Epithelial cell of esophagus (primary cell): ENCODE results near the gene EDC3.

Experiments used
- DNase-seq: peaks from one replicate; pipeline ENCODE4 v3.0.0; 2010; ENCODE audit warnings: low read depth
- H3K4me3 ChIP-seq: 2 replicates; pipeline ENCODE4 v1.5.1; 2011; ENCODE audit warnings: mild to moderate bottlenecking, low read length, control low read depth
- CTCF ChIP-seq: IDR thresholded peaks from 2 replicates; pipeline ENCODE4 v1.5.1; 2011; ENCODE audit warnings: low read depth, mild to moderate bottlenecking, low read length, control low read depth, inconsistent platforms; ENCODE audit not compliant: insufficient read depth; ENCODE audit errors: missing control alignments

The EDC3 gene

GRCh38 chr15:74619916-74620635 is 75.7 kb downstream of the EDC3 start:
- H3K4me3 ChIP-seq, result no peak overlapping the region
- TF ChIP-seq CTCF, result no peak
- DNase-seq, result no peak

GRCh38 chr15:74618841-74619596 is 76.8 kb downstream of the EDC3 start:
- no peak for TF ChIP-seq CTCF
- DNase-seq, result no peak
- no peak overlapping the region for H3K4me3 ChIP-seq

GRCh38 chr15:74616996-74617395 is 78.8 kb downstream of the EDC3 start:
- no peak for DNase-seq
- no peak for TF ChIP-seq CTCF
- H3K4me3 ChIP-seq, result peak overlapping the region; percentile 99

- peak overlapping the region; percentile 99 for H3K4me3 ChIP-seq
- TF ChIP-seq CTCF, result no peak
- peak; percentile 64 for DNase-seq
Observed at GRCh38 chr15:74616366-74616939, 79.4 kb downstream of the EDC3 start.

- peak; percentile 95 for DNase-seq
- H3K4me3 ChIP-seq, result peak within 1 kb of the TSS; percentile 99
- no peak for TF ChIP-seq CTCF
Observed at GRCh38 chr15:74615508-74616365, 80.1 kb downstream of the EDC3 start, which contains the start of gene CLK3. CLK3 (plus strand) TSS chr15:74615836; CDS start chr15:74619197, 3,361 bp downstream.

GRCh38 chr15:74614744-74615507 is 80.9 kb downstream of the EDC3 start:
- DNase-seq, result peak; percentile 59

More at GRCh38 chr15:74614744-74615507, 80.9 kb downstream of the EDC3 start:
- H3K4me3 ChIP-seq, result peak overlapping the region; percentile 99
- no peak for TF ChIP-seq CTCF
